Breast epithelium (tissue), 4 donors: ENCODE measurements around the gene POLR1C. TPM values are rescaled to one million over a fixed set of nuclear protein-coding genes. Genes with fewer than 3 reads are reported as not detected.

Experiments
- DNase-seq, 2 donors: peaks; one replicate each; pipeline ENCODE4 v3.0.0-alpha.2; 2019; ENCODE audit warnings: low spot score in 2 of 2
- H3K27ac ChIP-seq, 2 donors: fragments of 200-600 bp; sonication (generic) in 1 of 2; one replicate each; pipeline ENCODE4 v1.5.1; 2016 to 2019; ENCODE audit warnings: mild to moderate bottlenecking in 1 of 2
- H3K27me3 ChIP-seq, 2 donors: fragments of 200-600 bp; sonication (generic) in 1 of 2; one replicate each; pipeline versions ENCODE4 v1.5.1 to v1.6.0; 2017 to 2019; ENCODE audit warnings: control low read depth in 1 of 2, mild to moderate bottlenecking in 1 of 2
- H3K36me3 ChIP-seq: fragments of 200-600 bp; one replicate; pipeline ENCODE4 v1.5.1; 2019
- H3K4me1 ChIP-seq, 2 donors: fragments of 200-600 bp; sonication (generic); one replicate each; pipeline ENCODE4 v1.5.1; 2016 to 2019; ENCODE audit warnings: control low read depth in 1 of 2
- H3K4me3 ChIP-seq, 3 donors: fragments of 200-600 bp; sonication (generic); 1 replicate in 2 of 3; 2 replicates in 1 of 3; pipeline ENCODE4 v1.5.1; 2016 to 2019; ENCODE audit warnings: mild to moderate bottlenecking in 3 of 3, moderate library complexity in 2 of 3
- H3K9me3 ChIP-seq, 2 donors: fragments of 200-600 bp; sonication (generic) in 1 of 2; one replicate each; pipeline ENCODE4 v1.5.1; 2016 to 2019; ENCODE audit warnings: control low read depth in 1 of 2
- CTCF ChIP-seq, 3 donors: fragments of 450-650 bp; IDR thresholded peaks; one replicate each; pipeline ENCODE4 v1.5.1; 2016 to 2017; ENCODE audit warnings: antibody characterized with exemption in 3 of 3, mild to moderate bottlenecking in 3 of 3, moderate library complexity in 3 of 3
- POLR2A ChIP-seq: fragments of 450-650 bp; IDR thresholded peaks from one replicate; pipeline ENCODE4 v1.6.1; 2016; ENCODE audit warnings: antibody characterized with exemption, mild to moderate bottlenecking, moderate library complexity
- POLR2AphosphoS5 ChIP-seq, 3 donors: sonication (generic); formaldehyde crosslinking; IDR thresholded peaks; one replicate each; pipeline ENCODE4 v1.6.1; 2017; ENCODE audit warnings: antibody characterized with exemption in 3 of 3
- intact Hi-C: fragments of 100-400 bp; cut with DNase I; formaldehyde crosslinking; loops from one replicate; pipeline ENCODE4 v1.15.1; 2023; ENCODE audit warnings: low total_unique reads
- total RNA-seq, 3 donors: library from RNA; depleted of rRNA; stranded (reverse); fragments of >200 nt; gene quantifications; one replicate each; pipeline ENCODE4 v1.1.0, GENCODE V29; 2016

POLR1C gene
- total RNA-seq, 3 donors from 2014 or later = 18.9 to 38.8 (median 38.7) TPM

DNA sequence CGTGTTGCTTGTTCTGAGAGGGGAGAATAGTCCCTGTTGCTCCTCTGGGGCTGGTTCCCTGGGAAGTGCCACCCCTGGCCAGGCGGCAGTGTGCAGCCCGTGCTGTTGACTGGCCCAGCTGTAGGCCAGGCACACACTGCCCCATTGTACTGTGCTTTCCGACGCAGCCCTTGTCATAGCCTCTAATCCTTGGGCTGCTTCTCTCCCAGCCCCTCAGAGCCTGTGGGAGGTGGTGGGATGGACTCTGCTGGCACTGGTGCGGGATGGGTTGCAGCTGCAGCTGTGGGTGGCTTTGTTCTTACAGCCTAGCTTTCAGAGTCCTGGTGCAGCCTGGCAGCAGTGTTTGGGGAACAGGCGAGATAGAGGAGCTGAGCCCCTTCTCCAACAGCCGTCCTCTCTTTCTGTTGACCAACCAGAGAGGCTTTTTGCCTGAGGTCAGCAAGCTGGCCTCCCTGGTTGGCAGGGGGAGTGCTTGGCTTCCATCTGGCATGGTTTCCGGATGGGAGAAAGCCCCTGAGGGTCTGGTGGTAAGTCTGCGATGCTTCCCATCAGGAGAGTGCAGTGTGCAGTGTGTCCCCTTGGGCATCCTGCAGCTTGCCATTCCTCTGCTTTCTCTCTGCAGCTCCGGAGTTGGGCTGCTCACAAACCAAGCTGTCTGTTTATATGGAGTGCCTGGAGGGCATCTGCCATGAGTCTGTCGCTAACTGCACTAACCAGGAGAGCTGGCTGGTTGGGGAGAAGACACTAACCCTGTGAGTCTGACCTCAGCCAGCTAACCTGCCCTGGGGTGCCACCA lies 27.4 kb upstream of the POLR1C start:
- no peaks in the 10 kb centered on the region for H3K27me3 ChIP-seq
- H3K4me1 ChIP-seq = peaks cover 10 to 12% of the 10 kb centered on the region in 2 donors
- no peak overlapping the region for H3K4me3 ChIP-seq
- H3K27ac ChIP-seq = peak overlapping the region in 1 of 2 donors; percentile 0
- TF ChIP-seq POLR2AphosphoS5 (IDR thresholded peaks at IDR 0.05) = no peak
- TF ChIP-seq POLR2A = no peak
- no peak for TF ChIP-seq CTCF (IDR thresholded peaks at IDR 0.05)
- no peak for DNase-seq
- no peaks in the 10 kb centered on the region for H3K36me3 ChIP-seq
- H3K9me3 ChIP-seq = no peaks in the 10 kb centered on the region
- intact Hi-C loops = no loop called here

GRCh38 chr6:43490523-43490939 lies 26.4 kb upstream of the POLR1C start:
- no peak overlapping the region for H3K27ac ChIP-seq
- no peak for TF ChIP-seq CTCF (IDR thresholded peaks at IDR 0.05)
- TF ChIP-seq POLR2AphosphoS5 (IDR thresholded peaks at IDR 0.05) = no peak
- no peak for TF ChIP-seq POLR2A
- intact Hi-C loops = no loop called here

DNA sequence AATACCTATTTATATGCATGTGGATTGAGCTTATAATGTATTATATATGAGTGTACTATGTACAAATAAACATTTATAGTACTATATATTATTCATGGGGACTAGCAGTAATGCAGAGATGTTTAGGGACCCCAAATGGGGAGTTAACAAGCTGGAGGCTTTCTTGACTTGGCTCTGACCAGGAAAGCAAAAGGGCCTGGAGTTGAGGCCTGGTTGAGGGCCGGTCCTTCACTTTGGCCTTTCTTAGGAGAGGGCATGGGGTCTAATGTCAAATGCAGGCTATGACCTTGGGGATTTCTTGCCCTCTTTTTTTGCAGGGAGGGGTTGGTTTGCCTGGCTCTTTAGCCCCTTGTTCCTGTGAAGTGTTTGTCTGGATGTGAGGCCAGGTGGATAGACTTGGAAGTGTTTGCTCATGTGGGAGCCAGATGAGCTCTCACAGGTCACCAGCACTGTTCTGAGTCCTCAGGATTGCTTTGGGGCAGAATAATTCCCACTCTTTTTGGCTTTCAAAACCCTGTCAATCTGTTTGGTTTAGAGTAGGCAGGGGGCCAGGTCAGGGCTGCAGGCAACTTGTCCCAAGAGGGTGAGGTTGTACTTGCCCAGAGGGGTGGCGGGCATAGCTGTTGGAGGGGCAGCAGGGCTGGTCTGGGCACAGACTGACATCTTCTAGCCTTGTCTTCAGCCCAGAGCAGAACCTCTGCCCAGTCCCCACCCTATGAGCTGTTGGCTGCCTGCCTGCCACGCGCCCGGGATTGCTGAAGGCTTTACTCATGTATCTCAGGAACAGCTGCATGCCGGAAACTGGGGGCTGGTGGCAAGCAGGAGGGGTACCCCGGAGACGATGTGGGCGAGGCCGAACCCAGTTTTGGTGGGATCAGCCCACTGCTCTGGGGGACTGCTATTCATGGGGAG lies 24.9 kb upstream of the POLR1C start:
- peak overlapping the region in 1 of 3 donors; percentile 0 for H3K4me3 ChIP-seq
- H3K36me3 ChIP-seq = no peaks in the 10 kb centered on the region
- peaks cover 12 to 15% of the 10 kb centered on the region in 2 donors for H3K4me1 ChIP-seq
- intact Hi-C loops = no loop called here
- TF ChIP-seq POLR2AphosphoS5 (IDR thresholded peaks at IDR 0.05) = no peak
- no peak for TF ChIP-seq CTCF (IDR thresholded peaks at IDR 0.05)
- TF ChIP-seq POLR2A = no peak
- H3K9me3 ChIP-seq = no peaks in the 10 kb centered on the region
- peak; percentile 74 to 76 for DNase-seq
- peak overlapping the region; percentile 45 to 64 for H3K27ac ChIP-seq
- no peaks in the 10 kb centered on the region for H3K27me3 ChIP-seq

More at GRCh38 chr6:43490523-43490939, 26.4 kb upstream of the POLR1C start:
- Histone ChIP-seq H3K4me3 (no peak overlapping the region), H3K4me1 (peaks cover 10 to 12% of the 10 kb centered on the region in 2 donors), H3K36me3 (no peaks in the 10 kb centered on the region), H3K27me3 (no peaks in the 10 kb centered on the region), H3K9me3 (no peaks in the 10 kb centered on the region)
- no peak for DNase-seq

DNA sequence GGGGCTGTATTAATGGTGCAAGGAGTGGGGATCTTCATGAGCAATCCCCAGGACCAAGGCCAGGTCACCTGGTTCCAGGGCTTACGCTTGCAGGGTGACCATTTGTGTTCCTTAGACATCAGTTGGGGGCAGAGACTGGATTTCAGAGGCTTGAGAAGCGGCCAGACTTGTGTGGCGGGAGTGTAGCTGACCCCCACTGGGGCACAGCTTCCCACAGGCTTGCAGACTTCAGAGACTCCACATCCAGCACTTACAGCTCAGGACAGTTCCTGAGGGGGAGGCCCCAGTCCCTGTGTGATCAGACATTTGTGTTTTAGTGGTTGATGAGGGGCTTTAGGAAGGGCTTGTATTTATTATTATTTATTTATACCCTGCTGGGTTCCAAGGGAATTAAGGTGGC lies 24.2 kb upstream of the POLR1C start:
- H3K4me3 ChIP-seq = peak overlapping the region in 1 of 3 donors; percentile 0
- H3K9me3 ChIP-seq = no peaks in the 10 kb centered on the region
- peaks cover 12 to 15% of the 10 kb centered on the region in 2 donors for H3K4me1 ChIP-seq
- DNase-seq = no peak
- H3K36me3 ChIP-seq = no peaks in the 10 kb centered on the region
- no peaks in the 10 kb centered on the region for H3K27me3 ChIP-seq
- TF ChIP-seq POLR2AphosphoS5 (IDR thresholded peaks at IDR 0.05) (no peak), CTCF (IDR thresholded peaks at IDR 0.05) (no peak), POLR2A (no peak)
- intact Hi-C loops = no loop called here
- peak overlapping the region; percentile 45 to 64 for H3K27ac ChIP-seq
